GM12873 (cell line): ENCODE measurements around the gene NIBAN1.

Experiments
- TF ChIP-seq, protein P1 (sequence below): IDR thresholded peaks from 2 replicates; pipeline ENCODE4 v1.5.1; 2012; ENCODE audit warnings: low read depth, mild to moderate bottlenecking, moderate library complexity, low read length, control low read depth; ENCODE audit not compliant: insufficient read depth; ENCODE audit errors: missing control alignments

The NIBAN1 gene

GRCh38 chr1:184941410-184941733, 32.9 kb downstream of the NIBAN1 start:
- TF ChIP-seq, protein P1, sequence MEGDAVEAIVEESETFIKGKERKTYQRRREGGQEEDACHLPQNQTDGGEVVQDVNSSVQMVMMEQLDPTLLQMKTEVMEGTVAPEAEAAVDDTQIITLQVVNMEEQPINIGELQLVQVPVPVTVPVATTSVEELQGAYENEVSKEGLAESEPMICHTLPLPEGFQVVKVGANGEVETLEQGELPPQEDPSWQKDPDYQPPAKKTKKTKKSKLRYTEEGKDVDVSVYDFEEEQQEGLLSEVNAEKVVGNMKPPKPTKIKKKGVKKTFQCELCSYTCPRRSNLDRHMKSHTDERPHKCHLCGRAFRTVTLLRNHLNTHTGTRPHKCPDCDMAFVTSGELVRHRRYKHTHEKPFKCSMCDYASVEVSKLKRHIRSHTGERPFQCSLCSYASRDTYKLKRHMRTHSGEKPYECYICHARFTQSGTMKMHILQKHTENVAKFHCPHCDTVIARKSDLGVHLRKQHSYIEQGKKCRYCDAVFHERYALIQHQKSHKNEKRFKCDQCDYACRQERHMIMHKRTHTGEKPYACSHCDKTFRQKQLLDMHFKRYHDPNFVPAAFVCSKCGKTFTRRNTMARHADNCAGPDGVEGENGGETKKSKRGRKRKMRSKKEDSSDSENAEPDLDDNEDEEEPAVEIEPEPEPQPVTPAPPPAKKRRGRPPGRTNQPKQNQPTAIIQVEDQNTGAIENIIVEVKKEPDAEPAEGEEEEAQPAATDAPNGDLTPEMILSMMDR: no peak

DNA sequence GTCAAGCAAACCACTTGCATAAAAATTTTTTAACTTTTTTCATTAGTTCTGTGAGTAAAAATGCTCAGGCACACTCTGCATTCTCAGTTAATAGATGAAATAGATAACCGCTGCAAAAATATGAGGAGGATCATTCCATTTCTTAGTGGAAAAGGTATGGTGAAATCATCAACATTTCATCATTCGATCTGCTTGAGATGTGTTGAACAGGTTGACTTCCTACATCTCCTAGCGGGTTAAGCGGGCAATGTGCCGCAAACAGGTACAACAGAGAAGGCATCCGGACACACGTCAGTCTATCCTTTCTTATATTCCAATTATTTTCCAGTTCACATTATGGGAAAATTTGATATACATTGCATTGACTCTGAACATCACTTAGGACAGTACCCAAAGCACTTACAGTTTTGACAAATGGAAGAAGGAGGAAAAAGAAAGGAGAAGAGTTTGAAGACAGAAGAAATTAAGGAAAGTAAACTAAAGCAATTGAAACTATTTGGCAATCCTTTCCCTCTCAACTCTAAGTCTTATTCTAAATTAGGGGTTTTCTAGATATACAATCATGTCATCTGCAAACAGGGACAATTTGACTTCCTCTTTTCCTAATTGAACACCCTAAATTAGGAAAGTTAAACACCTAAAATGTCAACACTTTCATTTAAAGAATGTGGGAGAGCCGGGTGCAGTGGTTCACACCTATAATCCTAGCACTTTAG, 33.5 kb downstream of the NIBAN1 start:
- TF ChIP-seq, protein P1: no peak

GRCh38 chr1:184940226-184940625, 34.1 kb downstream of the NIBAN1 start:
- TF ChIP-seq, protein P1: no peak

- TF ChIP-seq, protein P1: no peak
These were observed 36.6 kb downstream of the NIBAN1 start for GRCh38 chr1:184937729-184938128.

GRCh38 chr1:184935920-184936798, 38.1 kb downstream of the NIBAN1 start:
- TF ChIP-seq, protein P1: no peak

DNA sequence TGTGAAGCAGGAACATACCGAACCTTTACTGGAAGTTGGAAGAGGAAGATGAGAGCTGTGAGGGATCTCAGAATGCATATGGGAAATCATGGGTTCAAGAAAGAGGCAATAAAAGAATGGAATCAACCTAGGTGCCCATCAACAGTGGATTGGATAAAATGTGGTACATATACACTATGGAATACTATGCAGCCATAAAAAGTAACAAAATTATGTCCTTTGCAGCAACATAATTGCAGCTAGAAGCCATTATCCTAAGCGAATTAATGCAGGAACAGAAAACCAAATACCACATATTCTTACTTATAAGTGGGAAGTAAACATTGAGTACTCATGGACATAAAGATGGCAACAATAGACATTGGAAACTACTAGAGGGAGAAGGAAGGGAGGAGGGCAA, 40.4 kb downstream of the NIBAN1 start:
- TF ChIP-seq, protein P1: no peak

GRCh38 chr1:184932319-184932718, 42.0 kb downstream of the NIBAN1 start:
- TF ChIP-seq, protein P1: no peak
